Natural killer cell (primary cell): ENCODE measurements around the gene PMIS2. TPM values are rescaled to one million over a fixed set of nuclear protein-coding genes. Genes with fewer than 3 reads are reported as not detected.

Source experiments
- ATAC-seq, 3 donors: fragments of 150-1000 bp in 2 of 3; fragments of 200-7000 bp in 1 of 3; cut with Tn5 transposase; 1 replicate in 1 of 3; 2 replicates in 2 of 3; pipeline ENCODE4 v1.10.0; 2021; ENCODE audit warnings: mild to moderate bottlenecking in 2 of 3, moderate library complexity in 2 of 3
- DNase-seq, 2 donors: peaks; one replicate each; pipeline versions ENCODE4 v3.0.0 to v3.0.0-alpha.2; 2013 to 2021; ENCODE audit warnings: mixed read lengths in 1 of 2
- H3K27ac ChIP-seq: one replicate; pipeline ENCODE4 v1.5.1; 2013; ENCODE audit warnings: mild to moderate bottlenecking, low read length
- H3K27me3 ChIP-seq: one replicate; pipeline ENCODE4 v1.6.1; 2013; ENCODE audit warnings: low read length; ENCODE audit not compliant: control insufficient read depth, insufficient read depth
- H3K36me3 ChIP-seq: one replicate; pipeline ENCODE4 v1.6.1; 2013; ENCODE audit warnings: low read length; ENCODE audit not compliant: control insufficient read depth, insufficient read depth
- H3K4me1 ChIP-seq: one replicate; pipeline ENCODE4 v1.6.1; 2013; ENCODE audit warnings: low read length; ENCODE audit not compliant: control insufficient read depth, insufficient read depth
- H3K4me3 ChIP-seq: one replicate; pipeline ENCODE4 v1.5.1; 2013; ENCODE audit warnings: low read length
- H3K9me3 ChIP-seq: one replicate; pipeline ENCODE4 v1.6.1; 2013; ENCODE audit warnings: low read length; ENCODE audit not compliant: control insufficient read depth, insufficient read depth
- H3K27ac Mint-ChIP-seq, 2 donors: one replicate each; pipeline ENCODE4 v1.8.0; 2022; ENCODE audit warnings: mild to moderate bottlenecking in 2 of 2, mixed read lengths in 2 of 2, moderate library complexity in 1 of 2
- H3K27me3 Mint-ChIP-seq, 2 donors: one replicate each; pipeline ENCODE4 v1.8.0; 2022; ENCODE audit warnings: low read depth in 2 of 2, mixed read lengths in 2 of 2
- H3K36me3 Mint-ChIP-seq: one replicate; pipeline ENCODE4 v1.8.0; 2022; ENCODE audit warnings: mixed read lengths
- H3K4me1 Mint-ChIP-seq, 2 donors: one replicate each; pipeline ENCODE4 v1.8.0; 2022; ENCODE audit warnings: mixed read lengths in 2 of 2
- H3K4me3 Mint-ChIP-seq: one replicate; pipeline ENCODE4 v1.8.0; 2022; ENCODE audit warnings: mild to moderate bottlenecking, moderate library complexity, mixed read lengths
- H3K9me3 Mint-ChIP-seq, 2 donors: one replicate each; pipeline ENCODE4 v1.8.0; 2022; ENCODE audit warnings: mixed read lengths in 2 of 2
- WGBS: methylation state at CpG from one replicate; pipeline ENCODE4 v1.1.7; 2013; ENCODE audit warnings: missing lambda C conversion rate; ENCODE audit not compliant: insufficient coverage; 5-methylcytosine and 5-hydroxymethylcytosine counted together
- intact Hi-C: fragments of 100-400 bp; cut with micrococcal nuclease; formaldehyde crosslinking; loops from one replicate; pipeline ENCODE4 v1.14.2; 2022
- total RNA-seq, 4 donors: library from RNA; stranded (reverse); fragments of 120-200 nt in 1 of 4; gene quantifications; one replicate each; pipeline versions ENCODE4 v1.2.3 to v1.2.4, GENCODE V29; 2013 to 2022
- TF ChIP-seq, protein P1 (sequence below): fragments of 200-600 bp; IDR thresholded peaks from one replicate; pipeline ENCODE4 v1.8.0; 2022; ENCODE audit warnings: antibody characterized with exemption

The PMIS2 gene
- total RNA-seq, 3 donors from 2014 or later (not counting 1 experiment from before 2014, with no cell fraction given) = not detected

- 98% methylated on average over 17 of the region's 17 CpGs for WGBS
- Histone ChIP-seq H3K4me1 (peaks cover 23% of the 10 kb centered on the region), H3K27me3 (no peaks in the 10 kb centered on the region), H3K9me3 (no peaks in the 10 kb centered on the region), H3K36me3 (peaks cover 11% of the 10 kb centered on the region), H3K4me3 (no peak overlapping the region), H3K27ac (no peak overlapping the region)
- no peak for DNase-seq
- Mint-ChIP-seq H3K27ac (no peak overlapping the region), H3K36me3 (no peaks in the 10 kb centered on the region), H3K27me3 (no peaks in the 10 kb centered on the region), H3K9me3 (no peaks in the 10 kb centered on the region), H3K4me3 (no peak overlapping the region), H3K4me1 (peaks cover 10% of the 10 kb centered on the region in 2 donors)
- no peak for ATAC-seq
- TF ChIP-seq, protein P1, sequence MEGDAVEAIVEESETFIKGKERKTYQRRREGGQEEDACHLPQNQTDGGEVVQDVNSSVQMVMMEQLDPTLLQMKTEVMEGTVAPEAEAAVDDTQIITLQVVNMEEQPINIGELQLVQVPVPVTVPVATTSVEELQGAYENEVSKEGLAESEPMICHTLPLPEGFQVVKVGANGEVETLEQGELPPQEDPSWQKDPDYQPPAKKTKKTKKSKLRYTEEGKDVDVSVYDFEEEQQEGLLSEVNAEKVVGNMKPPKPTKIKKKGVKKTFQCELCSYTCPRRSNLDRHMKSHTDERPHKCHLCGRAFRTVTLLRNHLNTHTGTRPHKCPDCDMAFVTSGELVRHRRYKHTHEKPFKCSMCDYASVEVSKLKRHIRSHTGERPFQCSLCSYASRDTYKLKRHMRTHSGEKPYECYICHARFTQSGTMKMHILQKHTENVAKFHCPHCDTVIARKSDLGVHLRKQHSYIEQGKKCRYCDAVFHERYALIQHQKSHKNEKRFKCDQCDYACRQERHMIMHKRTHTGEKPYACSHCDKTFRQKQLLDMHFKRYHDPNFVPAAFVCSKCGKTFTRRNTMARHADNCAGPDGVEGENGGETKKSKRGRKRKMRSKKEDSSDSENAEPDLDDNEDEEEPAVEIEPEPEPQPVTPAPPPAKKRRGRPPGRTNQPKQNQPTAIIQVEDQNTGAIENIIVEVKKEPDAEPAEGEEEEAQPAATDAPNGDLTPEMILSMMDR = no peak
- intact Hi-C loops = no loop called here
Observed at GRCh38 chr19:35615036-35615435, 29.1 kb downstream of the PMIS2 start.

DNA sequence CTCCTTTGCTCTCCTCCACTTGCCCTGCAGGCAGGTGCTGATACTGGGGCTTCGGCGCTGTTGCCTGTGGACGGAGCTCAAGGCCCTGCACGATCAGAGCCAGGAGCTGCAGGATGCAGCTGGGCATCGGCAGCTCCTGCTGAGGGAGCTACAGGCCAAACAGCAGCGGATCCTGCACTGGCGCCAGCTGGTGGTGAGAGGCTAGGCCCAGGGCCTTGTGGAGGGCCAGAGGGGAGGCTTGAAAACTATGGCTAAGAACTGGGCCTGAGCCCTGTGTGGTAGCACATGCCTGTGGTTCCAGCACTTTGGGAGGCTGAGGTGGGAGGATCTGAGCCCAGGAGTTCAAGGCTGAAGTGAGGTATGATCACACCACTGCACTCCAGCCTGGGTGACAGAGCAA lies 32.9 kb downstream of the PMIS2 start:
- Mint-ChIP-seq H3K4me1 (no peaks in the 10 kb centered on the region), H3K27ac (no peak overlapping the region), H3K9me3 (no peaks in the 10 kb centered on the region), H3K27me3 (no peaks in the 10 kb centered on the region), H3K4me3 (no peak overlapping the region), H3K36me3 (no peaks in the 10 kb centered on the region)
- no peaks in the 10 kb centered on the region for H3K4me1 ChIP-seq
- no peak overlapping the region for H3K27ac ChIP-seq
- intact Hi-C loops = no loop called here
- H3K36me3 ChIP-seq = peaks cover 13% of the 10 kb centered on the region
- no peaks in the 10 kb centered on the region for H3K9me3 ChIP-seq
- DNase-seq (no peak), ATAC-seq (no peak)
- H3K27me3 ChIP-seq = no peaks in the 10 kb centered on the region
- WGBS = 97% methylated on average over 7 of the region's 7 CpGs
- H3K4me3 ChIP-seq = no peak overlapping the region
- TF ChIP-seq, protein P1 = no peak

DNA sequence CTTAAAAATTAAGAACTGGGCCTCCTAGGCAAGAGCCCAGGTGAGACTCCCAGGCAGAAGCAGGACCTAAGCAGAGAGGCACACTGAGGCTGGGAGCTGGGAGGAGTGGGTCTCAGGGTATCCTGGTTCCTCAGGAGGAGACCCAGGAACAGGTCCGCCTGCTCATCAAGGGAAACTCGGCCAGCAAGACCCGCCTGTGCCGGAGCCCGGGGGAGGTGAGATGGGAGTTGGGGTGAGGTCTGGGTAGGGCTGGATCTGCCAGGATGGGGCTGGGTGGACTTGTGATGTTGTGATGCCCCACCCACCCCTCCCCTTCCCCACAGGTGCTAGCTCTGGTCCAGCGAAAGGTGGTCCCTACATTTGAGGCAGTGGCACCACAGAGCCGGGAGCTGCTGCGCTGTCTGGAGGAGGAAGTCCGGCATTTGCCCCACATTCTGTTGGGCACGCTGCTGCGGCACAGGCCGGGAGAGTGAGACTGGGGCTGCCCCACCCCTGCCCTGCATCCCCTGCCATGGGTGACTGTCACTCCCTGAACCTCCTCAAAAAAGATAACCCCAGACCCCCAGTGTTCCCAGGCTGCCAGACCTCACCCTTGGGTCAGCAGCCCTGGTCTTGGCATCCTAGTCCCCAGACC lies 33.4 kb downstream of the PMIS2 start:
- Mint-ChIP-seq H3K36me3 (no peaks in the 10 kb centered on the region), H3K4me1 (no peaks in the 10 kb centered on the region), H3K9me3 (no peaks in the 10 kb centered on the region), H3K4me3 (no peak overlapping the region), H3K27me3 (no peaks in the 10 kb centered on the region), H3K27ac (no peak overlapping the region)
- H3K27me3 ChIP-seq = no peaks in the 10 kb centered on the region
- no peak overlapping the region for H3K4me3 ChIP-seq
- intact Hi-C loops = no loop called here
- TF ChIP-seq, protein P1 = no peak
- H3K36me3 ChIP-seq = peaks cover 13% of the 10 kb centered on the region
- no peak for ATAC-seq
- WGBS = 97% methylated on average over 12 of the region's 12 CpGs
- no peaks in the 10 kb centered on the region for H3K9me3 ChIP-seq
- H3K27ac ChIP-seq = no peak overlapping the region
- no peaks in the 10 kb centered on the region for H3K4me1 ChIP-seq
- DNase-seq = no peak

DNA sequence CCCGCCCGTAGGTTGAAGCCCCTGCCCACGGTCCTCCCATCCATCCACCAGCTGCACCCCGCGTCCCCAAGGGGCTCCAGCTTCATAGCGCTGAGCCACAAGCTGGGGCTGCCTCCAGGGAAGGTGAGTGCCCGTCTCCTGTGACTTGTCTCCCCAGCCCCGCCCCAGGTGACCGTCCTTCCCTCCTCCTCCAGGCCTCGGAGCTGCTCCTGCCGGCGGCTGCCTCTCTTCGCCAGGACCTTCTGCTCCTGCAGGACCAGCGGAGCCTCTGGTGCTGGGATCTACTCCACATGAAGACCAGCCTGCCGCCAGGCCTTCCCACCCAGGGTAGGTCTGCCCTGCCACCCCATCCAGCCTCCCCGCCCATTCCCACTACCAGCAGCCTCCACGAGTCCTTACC lies 34.0 kb downstream of the PMIS2 start:
- WGBS = 97% methylated on average over 17 of the region's 17 CpGs
- peaks cover 13% of the 10 kb centered on the region for H3K36me3 ChIP-seq

More for the DNA sequence above, 34.0 kb downstream of the PMIS2 start:
- H3K36me3 Mint-ChIP-seq = no peaks in the 10 kb centered on the region
- Histone ChIP-seq H3K4me3 (no peak overlapping the region), H3K9me3 (no peaks in the 10 kb centered on the region), H3K27me3 (no peaks in the 10 kb centered on the region), H3K4me1 (no peaks in the 10 kb centered on the region), H3K27ac (no peak overlapping the region)
- TF ChIP-seq, protein P1 = no peak
- ATAC-seq (no peak), DNase-seq (no peak)
- H3K4me1 Mint-ChIP-seq = no peaks in the 10 kb centered on the region
- no peaks in the 10 kb centered on the region for H3K9me3 Mint-ChIP-seq
- H3K27me3 Mint-ChIP-seq = no peaks in the 10 kb centered on the region
- no peak overlapping the region for H3K27ac Mint-ChIP-seq
- intact Hi-C loops = no loop called here
- no peak overlapping the region for H3K4me3 Mint-ChIP-seq
